Measurements from ENCODE around the gene LHFPL6.

The LHFPL6 gene

GRCh38 chr13:39433651-39434050 lies 169.3 kb downstream of the LHFPL6 start:
- H3K27ac ChIP-seq: no peak overlapping the region

GRCh38 chr13:39432196-39432595 lies 170.8 kb downstream of the LHFPL6 start:
- H3K4me3 ChIP-seq: no peak overlapping the region
- no peak overlapping the region for H3K27ac ChIP-seq

More at GRCh38 chr13:39433651-39434050, 169.3 kb downstream of the LHFPL6 start:
- no peak overlapping the region for H3K4me3 ChIP-seq

GRCh38 chr13:39422845-39423565 lies 180.0 kb downstream of the LHFPL6 start:
- no peak overlapping the region for H3K4me3 ChIP-seq
- no peak overlapping the region for H3K27ac ChIP-seq

GRCh38 chr13:39419876-39420275 lies 183.1 kb downstream of the LHFPL6 start:
- H3K4me3 ChIP-seq: no peak overlapping the region
- no peak overlapping the region for H3K27ac ChIP-seq

GRCh38 chr13:39419068-39419467 lies 183.9 kb downstream of the LHFPL6 start:
- Histone ChIP-seq H3K4me3 (no peak overlapping the region), H3K27ac (no peak overlapping the region)

- Histone ChIP-seq H3K4me3 (no peak overlapping the region), H3K27ac (no peak overlapping the region)
These were observed 184.6 kb downstream of the LHFPL6 start for GRCh38 chr13:39418424-39418823.

GRCh38 chr13:39417643-39418042 lies 185.3 kb downstream of the LHFPL6 start:
- peak overlapping the region in 3 of 21 experiments; percentile 22 to 32 (median 31) for H3K27ac ChIP-seq

GRCh38 chr13:39417131-39417530 lies 185.9 kb downstream of the LHFPL6 start:
- H3K4me3 ChIP-seq: no peak overlapping the region

More at GRCh38 chr13:39417643-39418042, 185.3 kb downstream of the LHFPL6 start:
- no peak overlapping the region for H3K4me3 ChIP-seq

GRCh38 chr13:39415008-39415802 lies 187.8 kb downstream of the LHFPL6 start:
- H3K4me3 ChIP-seq: no peak overlapping the region
- peak overlapping the region in 11 of 21 experiments; percentile 3 to 69 (median 43) for H3K27ac ChIP-seq

More at GRCh38 chr13:39417131-39417530, 185.9 kb downstream of the LHFPL6 start:
- peak overlapping the region in 3 of 21 experiments; percentile 22 to 32 (median 31) for H3K27ac ChIP-seq

GRCh38 chr13:39414339-39414738 lies 188.7 kb downstream of the LHFPL6 start:
- Histone ChIP-seq H3K27ac (peak overlapping the region in 13 of 21 experiments; percentile 3 to 69 (median 27)), H3K4me3 (no peak overlapping the region)

- H3K4me3 ChIP-seq: no peak overlapping the region
- peak overlapping the region in 2 of 21 experiments; percentile 12 to 38 for H3K27ac ChIP-seq
These were observed 191.5 kb downstream of the LHFPL6 start for GRCh38 chr13:39411511-39411910.

GRCh38 chr13:39410964-39411363 lies 192.0 kb downstream of the LHFPL6 start:
- H3K27ac ChIP-seq: peak overlapping the region in 1 of 21 experiments; percentile 12
- no peak overlapping the region for H3K4me3 ChIP-seq

GRCh38 chr13:39410096-39410901 lies 192.7 kb downstream of the LHFPL6 start:
- Histone ChIP-seq H3K4me3 (no peak overlapping the region), H3K27ac (peak overlapping the region in 3 of 21 experiments; percentile 8 to 31 (median 30))

- Histone ChIP-seq H3K4me3 (no peak overlapping the region), H3K27ac (no peak overlapping the region)
These were observed 194.5 kb downstream of the LHFPL6 start for GRCh38 chr13:39408512-39408911.

GRCh38 chr13:39407786-39408185 lies 195.2 kb downstream of the LHFPL6 start:
- H3K4me3 ChIP-seq: no peak overlapping the region
- H3K27ac ChIP-seq: no peak overlapping the region

- Histone ChIP-seq H3K27ac (no peak overlapping the region), H3K4me3 (no peak overlapping the region)
These were observed 195.9 kb downstream of the LHFPL6 start for GRCh38 chr13:39407138-39407537.

- no peak overlapping the region for H3K4me3 ChIP-seq
- no peak overlapping the region for H3K27ac ChIP-seq
These were observed 196.3 kb downstream of the LHFPL6 start for GRCh38 chr13:39406688-39407087.

- H3K4me3 ChIP-seq: no peak overlapping the region
- H3K27ac ChIP-seq: no peak overlapping the region
These were observed 197.3 kb downstream of the LHFPL6 start for GRCh38 chr13:39405596-39406205.

GRCh38 chr13:39405107-39405506 lies 197.9 kb downstream of the LHFPL6 start:
- no peak overlapping the region for H3K4me3 ChIP-seq
- no peak overlapping the region for H3K27ac ChIP-seq

GRCh38 chr13:39403106-39403505 lies 199.9 kb downstream of the LHFPL6 start:
- Histone ChIP-seq H3K4me3 (no peak overlapping the region), H3K27ac (no peak overlapping the region)

Measured in skin epidermis (tissue), 12 donors.